ENCODE data around the gene MOV10L1. TPM values are rescaled to one million over a fixed set of nuclear protein-coding genes. Genes with fewer than 3 reads are reported as not detected.

Gene MOV10L1
- total RNA-seq, 1 donor = 0.36 TPM

- Histone ChIP-seq H3K27ac (ENCODE audit: low read depth, low read length) (no peak overlapping the region), H3K27me3 (ENCODE audit: insufficient read depth, low read length) (peaks cover 17% of the 10 kb centered on the region), H3K9me3 (ENCODE audit: low read depth, low read length) (no peaks in the 10 kb centered on the region), H4K20me1 (ENCODE audit: insufficient read depth, low read length) (no peaks in the 10 kb centered on the region), H3K36me3 (ENCODE audit: insufficient read depth, low read length) (no peaks in the 10 kb centered on the region), H3K4me3 (ENCODE audit: insufficient read depth, low read length) (no peak overlapping the region), H3K4me1 (ENCODE audit: insufficient read depth, low read length) (no peaks in the 10 kb centered on the region), H3K79me2 (ENCODE audit: insufficient read depth, low read length) (no peaks in the 10 kb centered on the region), H2AFZ (ENCODE audit: low read length) (no peak overlapping the region), H3K4me2 (ENCODE audit: insufficient read depth, low read length) (no peak overlapping the region)
- DNase-seq (ENCODE audit: insufficient read length, low spot score, missing footprints) = no peak
- no peak for TF ChIP-seq CTCF (IDR thresholded peaks at IDR 0.05; ENCODE audit: extremely low read depth, low read depth, low read length)
Observed at GRCh38 chr22:50060441-50061140, 29.2 kb upstream of the MOV10L1 start.

- no peaks in the 10 kb centered on the region for H3K9me3 ChIP-seq (ENCODE audit: low read depth, low read length)
- H3K27ac ChIP-seq (ENCODE audit: low read depth, low read length) = no peak overlapping the region
- peaks cover 17% of the 10 kb centered on the region for H3K27me3 ChIP-seq (ENCODE audit: insufficient read depth, low read length)
Observed at GRCh38 chr22:50061141-50061823, 28.5 kb upstream of the MOV10L1 start.

GRCh38 chr22:50061824-50062355 is 27.9 kb upstream of the MOV10L1 start:
- Histone ChIP-seq H3K27me3 (ENCODE audit: insufficient read depth, low read length) (peaks cover 17% of the 10 kb centered on the region), H3K4me1 (ENCODE audit: insufficient read depth, low read length) (no peaks in the 10 kb centered on the region), H3K79me2 (ENCODE audit: insufficient read depth, low read length) (no peaks in the 10 kb centered on the region), H3K9me3 (ENCODE audit: low read depth, low read length) (no peaks in the 10 kb centered on the region), H4K20me1 (ENCODE audit: insufficient read depth, low read length) (no peaks in the 10 kb centered on the region), H3K4me3 (ENCODE audit: insufficient read depth, low read length) (no peak overlapping the region), H3K4me2 (ENCODE audit: insufficient read depth, low read length) (no peak overlapping the region), H2AFZ (ENCODE audit: low read length) (no peak overlapping the region), H3K27ac (ENCODE audit: low read depth, low read length) (no peak overlapping the region), H3K36me3 (ENCODE audit: insufficient read depth, low read length) (no peaks in the 10 kb centered on the region)
- no peak for DNase-seq (ENCODE audit: insufficient read length, low spot score, missing footprints)
- no peak for TF ChIP-seq CTCF (IDR thresholded peaks at IDR 0.05; ENCODE audit: extremely low read depth, low read depth, low read length)

More at GRCh38 chr22:50061141-50061823, 28.5 kb upstream of the MOV10L1 start:
- Histone ChIP-seq H2AFZ (ENCODE audit: low read length) (no peak overlapping the region), H3K4me1 (ENCODE audit: insufficient read depth, low read length) (no peaks in the 10 kb centered on the region), H3K4me2 (ENCODE audit: insufficient read depth, low read length) (no peak overlapping the region), H3K4me3 (ENCODE audit: insufficient read depth, low read length) (no peak overlapping the region), H3K79me2 (ENCODE audit: insufficient read depth, low read length) (no peaks in the 10 kb centered on the region), H3K36me3 (ENCODE audit: insufficient read depth, low read length) (no peaks in the 10 kb centered on the region), H4K20me1 (ENCODE audit: insufficient read depth, low read length) (no peaks in the 10 kb centered on the region)
- TF ChIP-seq CTCF (IDR thresholded peaks at IDR 0.05; ENCODE audit: extremely low read depth, low read depth, low read length) = no peak
- no peak for DNase-seq (ENCODE audit: insufficient read length, low spot score, missing footprints)

GRCh38 chr22:50062509-50063135 is 27.2 kb upstream of the MOV10L1 start:
- H3K4me2 ChIP-seq (ENCODE audit: insufficient read depth, low read length) = no peak overlapping the region
- H3K36me3 ChIP-seq (ENCODE audit: insufficient read depth, low read length) = no peaks in the 10 kb centered on the region
- H3K9me3 ChIP-seq (ENCODE audit: low read depth, low read length) = no peaks in the 10 kb centered on the region
- no peak overlapping the region for H3K27ac ChIP-seq (ENCODE audit: low read depth, low read length)
- no peak overlapping the region for H2AFZ ChIP-seq (ENCODE audit: low read length)
- no peak for DNase-seq (ENCODE audit: insufficient read length, low spot score, missing footprints)
- TF ChIP-seq CTCF (IDR thresholded peaks at IDR 0.05; ENCODE audit: extremely low read depth, low read depth, low read length) = no peak
- no peaks in the 10 kb centered on the region for H3K4me1 ChIP-seq (ENCODE audit: insufficient read depth, low read length)
- H4K20me1 ChIP-seq (ENCODE audit: insufficient read depth, low read length) = no peaks in the 10 kb centered on the region
- no peak overlapping the region for H3K4me3 ChIP-seq (ENCODE audit: insufficient read depth, low read length)
- peaks cover 17% of the 10 kb centered on the region for H3K27me3 ChIP-seq (ENCODE audit: insufficient read depth, low read length)
- no peaks in the 10 kb centered on the region for H3K79me2 ChIP-seq (ENCODE audit: insufficient read depth, low read length)
